Activated CD8-positive, alpha-beta memory T cell treated with anti-CD3 and anti-CD28 coated beads for 36 hours (primary cell): Measurements from ENCODE around the gene CAVIN1. TPM values are rescaled to one million over a fixed set of nuclear protein-coding genes. Genes with fewer than 3 reads are reported as not detected.
"Not testable (repeated sequence)": the region's sequence is repeated elsewhere in the genome, so short reads cannot be mapped to it uniquely, and the experiment has no call there.

Experiments
- CTCF ChIA-PET: fragments of 350-600 bp; sonication (Branson Sonifier 250); formaldehyde crosslinking; loops from one replicate; lab custom pipeline; 2021; ENCODE audit warnings: antibody characterized with exemption; lab: Charles Lee
- POLR2A ChIA-PET: fragments of 350-600 bp; sonication (Branson Sonifier 250); formaldehyde crosslinking; loops from one replicate; lab custom pipeline; 2021; ENCODE audit warnings: antibody characterized with exemption; lab: Charles Lee
- total RNA-seq, 2 experiments: library from RNA; stranded (reverse); gene quantifications; one replicate each; pipeline ENCODE4 v1.2.3, GENCODE V29; 2021

CAVIN1 gene, protein sequence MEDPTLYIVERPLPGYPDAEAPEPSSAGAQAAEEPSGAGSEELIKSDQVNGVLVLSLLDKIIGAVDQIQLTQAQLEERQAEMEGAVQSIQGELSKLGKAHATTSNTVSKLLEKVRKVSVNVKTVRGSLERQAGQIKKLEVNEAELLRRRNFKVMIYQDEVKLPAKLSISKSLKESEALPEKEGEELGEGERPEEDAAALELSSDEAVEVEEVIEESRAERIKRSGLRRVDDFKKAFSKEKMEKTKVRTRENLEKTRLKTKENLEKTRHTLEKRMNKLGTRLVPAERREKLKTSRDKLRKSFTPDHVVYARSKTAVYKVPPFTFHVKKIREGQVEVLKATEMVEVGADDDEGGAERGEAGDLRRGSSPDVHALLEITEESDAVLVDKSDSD
- under 1 TPM; 0.51 to 0.78 TPM for total RNA-seq

DNA sequence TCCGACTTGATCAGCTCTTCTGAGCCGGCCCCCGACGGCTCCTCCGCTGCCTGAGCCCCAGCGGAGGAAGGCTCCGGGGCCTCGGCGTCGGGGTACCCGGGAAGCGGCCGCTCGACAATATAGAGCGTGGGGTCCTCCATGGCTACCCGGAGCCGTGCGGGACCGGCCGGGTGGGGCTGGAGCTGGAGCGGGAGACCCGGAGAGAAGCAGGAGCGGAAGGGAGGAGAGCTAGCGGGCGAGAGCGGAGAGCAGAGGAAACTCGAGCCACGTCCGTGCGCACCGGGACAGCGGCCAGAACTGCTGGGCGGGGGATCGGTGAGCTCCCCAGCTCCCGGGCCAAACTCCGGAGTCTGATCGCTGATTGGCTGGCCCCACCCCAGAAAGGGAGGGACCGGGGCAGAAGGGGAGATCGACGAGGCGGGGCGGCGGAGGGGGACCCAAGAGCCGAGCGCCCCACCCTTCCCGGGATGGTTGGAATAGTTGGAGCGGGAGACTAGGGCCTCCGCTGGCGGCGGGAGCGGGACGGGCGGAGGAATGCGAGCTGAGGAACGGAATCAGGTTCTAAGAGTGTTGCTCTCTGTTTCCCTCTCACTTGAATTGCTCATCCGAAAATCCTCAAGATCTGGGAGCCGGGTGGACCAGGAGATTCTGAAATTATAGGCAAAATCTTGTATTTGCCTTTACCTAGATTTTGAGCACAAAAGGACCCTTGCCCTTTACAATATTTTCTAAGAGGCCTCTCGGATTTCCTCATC, at the start of gene CAVIN1:
Gene CAVIN1, minus strand, starts transcription at position 299 of the 755 bp plus-strand sequence. Its CDS starts 159 bp downstream, at position 140.
- ChIA-PET CTCF (interaction anchor here (1.0 to 1.7 kb wide), 6 partner anchors 17 to 104 kb away, joined by 3 to 9 read pairs (median 4); no protein-coding TSS in a partner anchor), POLR2A (interaction anchor here (0.6 to 1.0 kb wide), 3 partner anchors 27 to 242 kb away, joined by 3 to 8 read pairs (median 3); partner anchors contain the start of gene STAT5A)

DNA sequence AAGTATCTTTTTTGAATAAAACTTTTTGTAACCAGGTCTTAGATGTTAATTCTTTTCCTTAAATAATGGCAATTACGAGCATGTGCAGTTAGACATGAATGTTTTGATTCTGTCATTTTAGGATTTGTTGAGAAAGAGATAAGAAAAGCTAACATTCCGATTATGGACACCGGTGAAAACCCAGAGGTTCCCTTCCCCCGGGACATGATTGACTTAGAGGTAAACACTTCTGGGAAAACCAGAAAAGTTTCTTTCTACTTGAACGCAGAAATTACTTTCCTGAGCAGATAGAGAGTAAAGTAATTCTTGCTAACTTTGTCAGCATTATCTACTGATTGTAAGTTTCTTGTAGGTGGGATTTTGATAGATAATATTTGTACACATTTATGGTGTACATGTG, 44.8 kb upstream of the CAVIN1 start:
- ChIA-PET POLR2A (no interaction called here), CTCF (no interaction called here)

DNA sequence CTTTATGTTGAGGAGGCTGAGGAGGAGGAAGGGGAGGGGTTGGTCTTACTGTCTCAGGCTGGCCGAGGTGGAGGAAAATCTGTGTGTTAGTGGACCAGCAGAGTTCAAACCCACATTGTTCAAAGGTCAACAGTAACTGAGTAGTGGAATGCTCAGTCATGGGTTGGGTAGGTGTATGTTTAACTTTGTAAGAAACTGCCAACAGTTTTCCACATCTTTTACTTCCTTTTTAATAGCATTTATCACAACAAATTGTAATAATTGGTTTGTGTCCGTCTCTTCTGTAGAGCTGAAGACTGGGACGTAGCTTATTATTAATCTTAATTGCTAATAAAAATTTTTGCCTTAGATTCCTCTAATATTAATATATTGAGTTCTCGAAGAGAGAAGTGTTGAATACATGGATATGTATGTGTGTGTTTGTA, 40.9 kb upstream of the CAVIN1 start:
- POLR2A ChIA-PET: no interaction called here
- CTCF ChIA-PET: interaction anchor here (0.7 kb wide), 1 partner anchor 36 kb away, joined by 3 read pairs; no protein-coding TSS in a partner anchor

DNA sequence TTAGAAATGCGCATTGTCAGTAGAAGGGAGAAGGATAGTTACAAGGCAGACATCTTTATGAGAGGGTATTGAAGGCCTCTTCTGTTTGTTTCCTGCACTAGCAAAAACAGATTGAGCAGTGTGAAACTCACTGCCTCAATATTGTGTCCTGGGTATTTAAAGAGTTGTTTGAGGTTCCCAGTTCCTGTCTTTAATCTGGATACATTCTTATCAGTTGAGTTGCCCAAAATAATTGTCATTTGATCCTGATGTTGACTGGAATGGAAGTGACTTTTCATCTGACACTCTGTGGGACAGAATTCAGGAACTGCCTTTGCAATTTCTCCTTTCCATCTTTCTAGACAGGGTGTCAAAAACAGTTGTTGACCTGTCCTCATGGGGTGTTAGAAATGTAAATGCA, 37.3 kb upstream of the CAVIN1 start:
- CTCF ChIA-PET: interaction anchor here (0.9 to 1.5 kb wide), 3 partner anchors 22 to 67 kb away, joined by 3 to 5 read pairs (median 4); no protein-coding TSS in a partner anchor
- POLR2A ChIA-PET: no interaction called here

DNA sequence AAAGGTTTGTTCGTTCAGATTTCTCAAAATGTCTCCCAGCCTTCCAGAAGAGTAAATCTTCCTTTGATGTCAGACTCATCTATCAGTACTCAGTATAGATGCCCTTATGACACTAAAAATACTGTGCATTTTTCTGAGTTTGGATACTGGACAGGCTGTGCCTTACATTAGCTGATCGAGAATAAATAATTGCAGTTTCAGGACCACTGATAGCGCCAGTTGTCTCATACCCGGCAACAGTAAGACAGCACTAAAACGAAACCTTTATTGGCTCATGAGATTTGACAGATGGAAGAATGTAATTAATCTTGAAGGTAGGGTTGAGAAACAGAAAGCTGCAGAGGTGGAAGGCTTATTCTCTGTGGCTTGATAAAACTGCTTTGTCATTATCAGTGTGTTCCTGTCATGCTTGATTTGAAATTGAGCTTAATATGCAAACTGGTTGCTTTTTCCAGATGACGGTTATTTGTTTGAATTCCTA, 36.8 kb upstream of the CAVIN1 start:
- CTCF ChIA-PET: interaction anchor here (0.9 to 1.5 kb wide), 3 partner anchors 23 to 68 kb away, joined by 3 to 5 read pairs (median 4); no protein-coding TSS in a partner anchor
- POLR2A ChIA-PET: no interaction called here

DNA sequence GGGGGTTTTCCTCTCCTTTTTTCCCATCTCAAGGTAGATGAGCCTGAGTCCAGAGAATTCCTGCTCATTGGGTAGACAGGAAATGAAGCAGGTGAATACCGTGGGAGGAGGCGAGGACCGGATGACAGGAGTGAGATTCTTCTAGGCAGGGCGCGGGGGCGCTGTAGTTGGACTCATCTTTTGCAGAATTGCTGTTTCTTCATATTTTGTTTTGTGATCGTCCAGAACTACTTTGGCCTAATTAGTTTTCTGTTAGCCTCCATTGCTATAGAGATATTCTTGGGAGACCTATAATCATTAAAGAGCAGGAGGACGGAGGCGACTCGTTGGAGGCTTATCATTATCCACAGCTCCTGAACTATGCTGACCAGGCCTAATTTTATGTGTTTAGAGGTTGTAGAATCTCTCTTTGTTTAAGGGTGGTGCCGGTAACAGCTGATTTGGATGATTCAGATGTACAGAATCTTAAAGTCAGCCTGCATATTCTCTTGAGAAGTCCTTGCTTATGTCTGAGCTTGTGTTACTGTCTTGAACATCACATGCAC, 36.3 kb upstream of the CAVIN1 start:
- POLR2A ChIA-PET: no interaction called here
- CTCF ChIA-PET: interaction anchor here (0.9 to 1.2 kb wide), 2 partner anchors 53 to 68 kb away, joined by 3 to 5 read pairs; no protein-coding TSS in a partner anchor

DNA sequence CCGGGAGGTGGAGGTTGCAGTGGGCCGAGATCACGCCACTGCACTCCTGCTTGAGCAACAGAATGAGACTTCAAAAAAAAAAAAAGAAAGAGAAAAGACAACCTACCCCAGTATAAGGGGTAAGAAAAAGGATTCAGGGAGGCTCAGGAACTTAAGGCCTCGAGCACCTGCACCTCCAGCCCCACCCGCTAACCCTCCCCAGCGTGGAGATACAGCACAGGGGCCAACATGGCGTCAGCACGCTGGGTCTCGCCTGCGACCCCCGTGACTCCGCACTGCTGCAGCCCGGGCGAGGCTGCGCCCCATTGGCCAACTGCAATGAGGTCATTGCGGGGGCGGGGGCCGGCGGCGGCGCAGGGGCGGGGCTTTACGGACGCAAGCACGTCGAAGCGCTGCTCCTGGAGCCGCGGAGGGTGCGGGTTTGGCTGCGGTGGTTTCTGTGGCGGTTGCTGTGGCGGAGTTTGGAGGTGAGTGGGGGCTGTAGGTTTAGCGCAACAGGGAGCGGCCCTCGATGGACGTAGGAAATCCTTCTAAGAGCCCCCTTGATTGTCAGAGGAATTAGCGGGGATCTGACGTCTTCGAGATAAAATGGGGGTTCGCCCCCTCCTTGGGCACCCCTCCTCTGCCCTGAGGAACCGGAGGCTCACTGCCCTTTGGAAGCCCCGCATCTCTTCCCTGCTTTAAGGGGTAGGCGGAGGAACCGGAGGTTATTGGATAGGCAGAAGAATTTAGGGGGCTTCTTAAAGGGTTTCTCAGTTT, 35.6 kb upstream of the CAVIN1 start, which contains the start of gene ATP6V0A1:
Gene ATP6V0A1, plus strand, starts transcription at position 382 of the 759 bp plus-strand sequence. CDS start 2,017 bp downstream, outside the sequence.
- CTCF ChIA-PET: interaction anchor here (0.6 to 0.7 kb wide), 2 partner anchors 119 to 183 kb away, joined by 4 to 5 read pairs; partner anchors contain the start of genes PSMC3IP and STAT5B
- POLR2A ChIA-PET: no interaction called here

DNA sequence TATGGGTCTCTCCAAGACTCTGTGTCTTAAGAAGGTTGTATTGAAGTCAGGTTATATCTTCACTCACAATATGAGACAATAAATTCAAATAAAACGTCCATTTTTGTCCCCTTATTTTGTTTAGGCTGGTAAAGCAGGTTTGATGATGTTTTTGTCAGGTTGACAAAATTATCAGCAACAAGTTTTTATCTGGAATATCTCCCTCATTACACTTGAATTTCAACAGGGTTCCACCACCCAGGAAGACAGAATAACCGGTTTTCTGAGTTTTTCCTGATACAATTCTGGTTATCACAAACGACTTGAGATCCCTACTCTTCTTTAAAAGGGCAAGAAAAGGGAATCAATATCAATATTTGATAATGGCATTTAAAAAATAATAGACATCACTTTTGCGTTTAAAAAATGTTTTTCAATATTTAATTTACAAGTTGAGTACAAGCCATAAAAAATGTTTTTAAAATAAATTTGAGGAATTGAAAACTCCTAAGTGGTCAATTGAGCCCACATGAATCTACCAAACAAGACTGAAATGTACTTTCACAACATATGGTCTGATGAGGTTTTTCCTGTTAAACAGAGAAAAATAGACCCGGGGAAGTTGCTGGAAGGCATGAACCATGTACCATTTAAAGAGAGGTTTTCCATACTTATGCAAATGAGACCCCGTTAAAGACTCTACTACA, 34.2 kb upstream of the CAVIN1 start:
- ChIA-PET POLR2A (no interaction called here), CTCF (interaction anchor here (0.7 to 1.9 kb wide), 2 partner anchors 16 to 49 kb away, joined by 3 to 6 read pairs; no protein-coding TSS in a partner anchor)

DNA sequence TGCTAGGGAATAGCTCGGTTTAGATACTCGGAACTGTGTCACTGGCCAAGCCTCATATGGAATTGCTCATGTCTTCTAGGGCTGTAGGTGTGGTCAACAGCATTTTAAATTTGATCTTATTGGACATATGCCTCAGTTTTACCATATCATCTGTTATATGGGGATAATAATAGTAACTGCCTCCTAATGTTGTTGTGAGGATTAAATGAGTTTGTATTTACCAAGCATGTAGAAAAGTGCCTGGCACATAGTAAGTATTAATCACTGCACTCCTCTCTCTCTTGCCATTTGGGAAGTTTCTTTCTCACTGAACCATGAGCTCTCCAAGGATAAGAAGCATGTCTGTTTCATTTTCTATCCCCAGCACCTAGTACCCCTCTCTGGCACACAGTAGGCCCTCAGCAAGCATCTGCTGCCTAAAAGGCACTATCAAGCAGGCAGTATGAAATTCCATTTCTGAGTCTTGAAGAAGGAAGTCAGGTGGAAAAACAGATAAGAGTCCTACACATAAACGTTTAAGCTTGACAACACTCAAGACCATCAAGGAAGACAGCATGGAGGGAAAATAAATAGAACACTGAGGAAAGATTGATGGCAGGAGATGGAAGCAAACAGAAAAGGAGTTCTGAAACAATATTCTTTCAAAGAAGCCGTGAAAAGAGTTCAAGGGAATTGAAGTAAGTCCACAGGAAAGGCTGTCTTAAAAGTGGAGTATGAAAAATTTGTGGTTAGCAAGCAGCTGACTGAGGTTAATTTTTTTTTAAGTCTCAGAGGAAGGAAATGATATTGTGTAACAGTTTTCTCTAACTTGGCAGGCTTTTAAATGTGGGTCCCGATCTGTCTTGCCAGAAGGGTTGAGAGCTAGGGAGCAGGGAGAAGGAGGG, 33.4 kb upstream of the CAVIN1 start:
- ChIA-PET CTCF (interaction anchor here (1.9 kb wide), 1 partner anchor 15 kb away, joined by 6 read pairs; no protein-coding TSS in a partner anchor), POLR2A (no interaction called here)

DNA sequence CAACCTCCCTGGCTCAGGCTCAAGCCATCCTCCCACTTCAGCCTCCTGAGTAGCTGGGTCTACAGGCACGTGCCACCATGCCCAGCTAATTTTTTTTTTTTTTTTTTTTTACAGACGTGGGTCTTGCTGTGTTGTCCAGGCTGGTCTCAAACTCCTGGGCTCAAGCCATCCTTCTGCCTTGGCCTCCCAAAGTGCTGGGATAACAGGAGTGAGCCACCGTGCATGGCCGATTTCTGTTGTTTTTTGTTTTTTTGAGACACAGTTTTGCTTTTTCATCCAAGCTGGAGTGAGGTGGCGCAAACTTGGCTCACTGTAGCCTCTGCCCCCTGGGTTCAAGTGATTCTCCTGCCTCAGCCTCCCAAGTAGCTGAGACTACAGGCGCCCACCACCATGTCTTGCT, 31.9 kb upstream of the CAVIN1 start:
- POLR2A ChIA-PET, CTCF ChIA-PET: not testable (repeated sequence)

DNA sequence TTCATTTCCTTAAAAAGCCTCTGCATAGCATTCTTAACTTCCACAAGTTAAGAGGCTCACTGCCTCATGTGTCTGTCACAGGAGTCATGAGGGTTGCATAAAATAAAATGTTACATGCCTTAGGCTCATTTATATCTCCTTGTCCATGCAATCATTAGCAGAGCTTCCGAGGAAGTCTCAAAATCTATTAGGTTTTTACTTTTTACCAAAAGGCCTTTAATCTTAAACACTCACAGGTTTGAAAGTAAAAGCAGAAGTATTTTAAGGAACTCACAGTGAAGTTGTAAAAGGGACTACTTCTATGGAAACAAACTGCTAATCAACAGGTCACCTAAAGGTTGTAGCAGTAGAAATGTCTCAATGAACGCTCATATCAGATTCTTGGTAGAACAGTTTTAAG, 30.4 kb upstream of the CAVIN1 start:
- ChIA-PET CTCF (no interaction called here), POLR2A (no interaction called here)

DNA sequence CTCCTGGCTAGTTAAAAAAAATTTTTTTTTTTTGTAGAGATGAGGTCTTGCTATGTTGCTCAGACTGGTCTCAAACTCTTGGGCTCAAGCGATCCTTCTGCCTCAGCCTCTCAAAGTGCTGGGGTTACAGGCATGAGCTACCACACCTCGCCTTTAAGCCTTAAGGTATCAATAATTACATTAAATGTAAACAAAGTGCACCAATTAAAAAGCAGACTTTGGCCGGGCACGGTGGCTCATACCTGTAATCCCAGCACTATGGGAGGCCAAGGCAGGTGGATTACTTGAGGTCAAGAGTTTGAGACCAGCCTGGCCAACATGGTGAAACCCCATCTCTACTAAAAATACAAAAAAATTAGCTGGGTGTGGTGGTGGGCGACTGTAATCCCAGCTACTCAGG, 28.2 kb upstream of the CAVIN1 start:
- CTCF ChIA-PET: interaction anchor here (0.7 to 1.5 kb wide), 2 partner anchors 10 to 1572 kb away, joined by 3 read pairs; no protein-coding TSS in a partner anchor
- POLR2A ChIA-PET: not testable (repeated sequence)

DNA sequence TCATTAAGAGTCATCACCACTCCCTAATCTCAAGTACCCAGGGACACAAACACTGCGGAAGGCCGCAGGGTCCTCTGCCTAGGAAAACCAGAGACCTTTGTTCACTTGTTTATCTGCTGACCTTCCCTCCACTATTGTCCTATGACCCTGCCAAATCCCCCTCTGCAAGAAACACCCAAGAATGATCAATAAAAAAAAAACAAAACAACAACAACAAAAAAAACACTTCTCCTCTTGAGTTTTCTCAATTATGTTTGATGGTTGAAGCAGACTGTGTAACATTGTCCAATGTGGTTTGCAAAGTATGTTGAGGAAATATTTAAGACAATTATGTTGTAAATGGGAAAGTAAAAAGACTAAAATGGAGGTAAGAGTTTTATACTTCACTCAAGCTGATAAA, 26.8 kb upstream of the CAVIN1 start:
- POLR2A ChIA-PET, CTCF ChIA-PET: not testable (repeated sequence)

DNA sequence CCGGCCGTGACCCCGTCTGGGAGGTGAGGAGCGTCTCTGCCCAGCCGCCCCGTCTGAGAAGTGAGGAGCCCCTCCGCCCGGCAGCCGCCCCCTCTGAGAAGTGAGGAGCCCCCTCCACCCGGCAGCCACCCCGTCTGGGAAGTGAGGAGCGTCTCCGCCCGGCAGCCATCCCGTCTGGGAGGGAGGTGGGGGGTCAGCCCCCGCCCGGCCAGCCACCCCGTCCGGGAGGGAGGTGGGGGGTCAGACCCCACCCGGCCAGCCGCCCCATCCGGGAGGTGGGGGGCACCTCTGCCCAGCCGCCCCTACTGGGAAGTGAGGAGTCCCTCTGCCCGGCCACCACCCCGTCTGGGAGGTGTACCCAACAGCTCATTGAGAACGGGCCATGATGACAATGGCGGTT, 26.1 kb upstream of the CAVIN1 start:
- POLR2A ChIA-PET, CTCF ChIA-PET: not testable (repeated sequence)

DNA sequence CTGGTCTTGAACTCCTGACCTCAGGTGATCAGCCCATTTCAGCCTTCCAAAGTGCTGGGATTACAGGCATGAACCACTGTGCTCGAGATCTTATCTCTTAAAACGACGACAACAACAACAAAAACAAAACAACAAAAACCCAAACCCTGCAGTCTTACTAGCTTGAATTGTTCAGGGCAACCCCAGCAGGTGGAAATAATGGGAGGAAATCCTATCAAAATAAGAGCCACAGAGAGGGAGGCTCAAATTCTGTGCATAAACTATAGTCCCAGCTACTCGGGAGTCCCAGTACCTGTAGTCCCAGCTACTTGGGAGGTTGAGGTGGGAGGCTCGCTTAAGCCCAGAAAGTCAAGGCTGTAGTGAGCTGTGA, 19.1 kb upstream of the CAVIN1 start:
- ChIA-PET POLR2A (no interaction called here), CTCF (interaction anchor here (1.3 to 1.6 kb wide), 2 partner anchors 11 to 15 kb away, joined by 4 to 6 read pairs; no protein-coding TSS in a partner anchor)

DNA sequence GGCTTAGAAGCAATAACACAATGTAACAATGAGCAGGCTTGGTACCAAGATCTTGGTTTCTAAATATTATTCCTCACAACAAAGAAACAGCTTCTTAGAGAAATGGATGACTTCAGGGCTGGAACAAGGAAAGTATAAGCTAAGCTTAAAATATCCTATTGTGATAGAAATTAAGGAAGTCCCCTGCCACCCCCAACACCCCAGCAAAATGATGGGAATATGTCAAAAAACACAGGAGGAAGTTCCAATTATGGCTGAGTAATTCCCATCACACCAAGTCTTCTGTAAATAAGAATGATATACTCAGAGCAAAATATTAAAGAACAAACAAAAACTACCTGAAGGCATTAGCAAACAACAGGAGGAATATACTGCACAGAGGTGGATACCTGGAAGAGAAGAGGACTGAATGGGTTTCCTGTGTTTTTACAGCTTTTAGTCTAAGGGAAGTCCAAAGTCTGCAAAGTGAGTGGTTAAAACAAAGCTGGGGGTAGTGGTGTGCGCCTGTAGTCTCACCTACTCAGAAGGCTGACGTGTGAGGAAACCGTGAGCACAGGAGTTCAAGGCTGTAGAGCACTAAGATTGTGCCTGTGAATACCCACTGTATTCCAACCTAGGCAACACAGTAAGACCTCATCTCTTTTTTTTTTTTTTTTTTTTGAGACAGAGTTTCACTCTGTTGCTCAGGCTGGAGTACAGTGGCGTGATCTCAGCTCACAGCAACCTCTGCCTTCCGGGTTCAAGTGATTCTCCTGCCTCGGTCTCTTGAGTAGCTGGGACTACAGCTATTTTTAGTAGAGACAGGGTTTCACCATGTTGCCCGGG, 18.5 kb upstream of the CAVIN1 start:
- POLR2A ChIA-PET: no interaction called here
- CTCF ChIA-PET: interaction anchor here (0.9 to 1.6 kb wide), 4 partner anchors 10 to 67 kb away, joined by 3 to 6 read pairs (median 4); no protein-coding TSS in a partner anchor
